Measurements from ENCODE around the gene LIPM.

- TF ChIP-seq POLR2AphosphoS5 (IDR thresholded peaks at IDR 0.05) (no peak), CTCF (IDR thresholded peaks at IDR 0.05) (no peak)
Observed at GRCh38 chr10:88754287-88754686, 48.2 kb upstream of the LIPM start.

All from sigmoid colon (tissue), 4 donors.